ENCODE results near the gene PPP1R37.

GRCh38 chr19:45100201-45100600 is 7.2 kb downstream of the PPP1R37 start:
- TF ChIP-seq CTCF (conservative IDR thresholded peaks at IDR 0.05 in 1 of 2, IDR thresholded peaks at IDR 0.05 in 1 of 2; ENCODE audit: low read depth in 1 of 2, low read length in 2 of 2) (no peak), EZH2 (IDR thresholded peaks at IDR 0.05; ENCODE audit: low read length, missing control alignments) (no peak)

All from fibroblast of lung (primary cell).